LoVo (cell line): Measurements from ENCODE around the gene ALDH1A2.
"Not testable (repeated sequence)": the region's sequence is repeated elsewhere in the genome, so short reads cannot be mapped to it uniquely, and the experiment has no call there.

ENCODE experiments used
- DNase-seq: peaks from one replicate; pipeline ENCODE4 v3.0.0-alpha.2; 2016; ENCODE audit warnings: low spot score

Gene ALDH1A2

GRCh38 chr15:58040150-58040549 lies 25.4 kb downstream of the ALDH1A2 start:
- no peak for DNase-seq

GRCh38 chr15:58039079-58040035 lies 26.2 kb downstream of the ALDH1A2 start:
- no peak for DNase-seq

- peak; percentile 52 for DNase-seq
Measured at GRCh38 chr15:58038426-58039078, 27.0 kb downstream of the ALDH1A2 start.

GRCh38 chr15:58037723-58038301 lies 27.7 kb downstream of the ALDH1A2 start:
- no peak for DNase-seq

- DNase-seq = no peak
Measured at GRCh38 chr15:58036579-58036978, 28.9 kb downstream of the ALDH1A2 start.

- DNase-seq = not testable (repeated sequence)
Measured at GRCh38 chr15:58028392-58028791, 37.1 kb downstream of the ALDH1A2 start.

- DNase-seq = no peak
Measured at GRCh38 chr15:58026552-58026951, 39.0 kb downstream of the ALDH1A2 start.

GRCh38 chr15:58026051-58026450 lies 39.5 kb downstream of the ALDH1A2 start:
- DNase-seq = no peak

- DNase-seq = no peak
Measured at GRCh38 chr15:58021332-58022230, 43.9 kb downstream of the ALDH1A2 start.

- no peak for DNase-seq
Measured at GRCh38 chr15:58019503-58020376, 45.8 kb downstream of the ALDH1A2 start.

- DNase-seq = no peak
Measured at GRCh38 chr15:58017869-58018268, 47.6 kb downstream of the ALDH1A2 start.

- DNase-seq = no peak
Measured at GRCh38 chr15:58016581-58017175, 48.8 kb downstream of the ALDH1A2 start.

GRCh38 chr15:58015565-58015964 lies 49.9 kb downstream of the ALDH1A2 start:
- no peak for DNase-seq

GRCh38 chr15:58014470-58014869 lies 51.0 kb downstream of the ALDH1A2 start:
- DNase-seq = no peak

GRCh38 chr15:58014040-58014439 lies 51.5 kb downstream of the ALDH1A2 start:
- DNase-seq = no peak

- DNase-seq = no peak
Measured at GRCh38 chr15:58010983-58011382, 54.5 kb downstream of the ALDH1A2 start.

- DNase-seq = no peak
Measured at GRCh38 chr15:58003810-58004209, 61.7 kb downstream of the ALDH1A2 start.

- no peak for DNase-seq
Measured at GRCh38 chr15:58002338-58003126, 63.0 kb downstream of the ALDH1A2 start.

GRCh38 chr15:57999699-58000098 lies 65.8 kb downstream of the ALDH1A2 start:
- not testable (repeated sequence) for DNase-seq

GRCh38 chr15:57996561-57996960 lies 69.0 kb downstream of the ALDH1A2 start:
- no peak for DNase-seq
